Ovary (tissue), 9 donors: ENCODE results near the gene DCAF15. TPM values are rescaled to one million over a fixed set of nuclear protein-coding genes. Genes with fewer than 3 reads are reported as not detected.
A peak's percentile ranks its signal among the peaks of the same experiment; 100 is the strongest.

Experiments used
- DNase-seq, 5 donors: peaks; one replicate each; pipeline ENCODE4 v3.0.0-alpha.2; 2019 to 2020
- H3K27ac ChIP-seq, 2 donors: fragments of 200-600 bp; one replicate each; pipeline versions ENCODE4 v1.5.1 to v1.8.0; 2019 to 2022
- H3K27me3 ChIP-seq: fragments of 200-600 bp; one replicate; pipeline ENCODE4 v1.8.0; 2022
- H3K36me3 ChIP-seq: fragments of 200-600 bp; sonication (generic); one replicate; pipeline ENCODE4 v1.5.1; 2019
- H3K4me1 ChIP-seq: one replicate; pipeline ENCODE4 v1.8.1; 2013; ENCODE audit warnings: mild to moderate bottlenecking, moderate library complexity; ENCODE audit not compliant: insufficient read depth
- H3K4me3 ChIP-seq: fragments of 200-600 bp; sonication (generic); one replicate; pipeline ENCODE4 v1.5.1; 2017
- H3K9me3 ChIP-seq, 2 donors: fragments of 200-600 bp in 1 of 2; sonication (generic) in 1 of 2; one replicate each; pipeline versions ENCODE4 v1.5.1 to v1.8.1; 2013 to 2019; ENCODE audit warnings: mild to moderate bottlenecking in 1 of 2, moderate library complexity in 1 of 2
- EP300 ChIP-seq: sonication (generic); formaldehyde crosslinking; IDR thresholded peaks from one replicate; pipeline ENCODE4 v1.6.1; 2017; ENCODE audit warnings: antibody characterized with exemption
- POLR2A ChIP-seq: fragments of 450-650 bp; IDR thresholded peaks from one replicate; pipeline ENCODE4 v1.6.1; 2017; ENCODE audit warnings: antibody characterized with exemption, mild to moderate bottlenecking, moderate library complexity
- WGBS, 3 donors: extraction: QIAGEN DNeasy Blood & Tissue Kit in 1 of 3; methylation state at CpG; one replicate each; pipeline versions ENCODE4 v1.1.5 to v1.1.7; 2013 to 2017; 5-methylcytosine and 5-hydroxymethylcytosine counted together
- intact Hi-C, 4 donors: fragments of 100-400 bp; cut with DNase I; formaldehyde crosslinking; loops; one replicate each; pipeline versions ENCODE4 v1.11.0 to v1.15.1; 2022 to 2023
- polyA plus RNA-seq, 2 donors: library from polyadenylated mRNA; stranded (reverse); fragments of 200-250 nt in 1 of 2; fragments of 350-450 nt in 1 of 2; fragmentation: Illumina TruSeq in 1 of 2; extraction: RNeasy Lipid Tissue Mini Kit (QIAGEN cat#74804) in 1 of 2; gene quantifications; one replicate each; pipeline ENCODE4 v1.2.3, GENCODE V29; 2013 to 2014
- total RNA-seq, 7 donors: library from RNA; depleted of rRNA in 2 of 7; stranded (reverse); fragments of >200 nt in 2 of 7; fragmentation: NEBNext Ultra II Directional in 3 of 7; extraction: Animal tissue kit (Norgen Biotek cat#: 25700) in 3 of 7; gene quantifications; one replicate each; pipeline versions ENCODE4 v1.1.0 to v1.2.4, GENCODE V29; 2016 to 2023
- TF ChIP-seq, protein P1 (sequence below), 3 donors: fragments of 450-650 bp in 2 of 3; fragments of 200-600 bp in 1 of 3; IDR thresholded peaks; one replicate each; pipeline versions ENCODE4 v1.5.1 to v1.8.0; 2016 to 2022; ENCODE audit warnings: antibody characterized with exemption in 3 of 3, mild to moderate bottlenecking in 1 of 3
- donor health status: DM: no; HTN: no; CAD: no; lungs with moderate emphysema.
- donor health status: DM: no; HTN: no; CAD: no.
- donor health status: Bipolar disorder and iron deficiency.
- donor health status: DM: yes; HTN: yes; CAD: no.
- donor health status: DM: no; HTN: no; CAD: no.
- donor health status: DM: yes; HTN: yes; CAD: no.

Gene DCAF15
- total and polyA plus RNA-seq, 9 donors = 5.0 to 29.1 (median 23.4) TPM

DNA sequence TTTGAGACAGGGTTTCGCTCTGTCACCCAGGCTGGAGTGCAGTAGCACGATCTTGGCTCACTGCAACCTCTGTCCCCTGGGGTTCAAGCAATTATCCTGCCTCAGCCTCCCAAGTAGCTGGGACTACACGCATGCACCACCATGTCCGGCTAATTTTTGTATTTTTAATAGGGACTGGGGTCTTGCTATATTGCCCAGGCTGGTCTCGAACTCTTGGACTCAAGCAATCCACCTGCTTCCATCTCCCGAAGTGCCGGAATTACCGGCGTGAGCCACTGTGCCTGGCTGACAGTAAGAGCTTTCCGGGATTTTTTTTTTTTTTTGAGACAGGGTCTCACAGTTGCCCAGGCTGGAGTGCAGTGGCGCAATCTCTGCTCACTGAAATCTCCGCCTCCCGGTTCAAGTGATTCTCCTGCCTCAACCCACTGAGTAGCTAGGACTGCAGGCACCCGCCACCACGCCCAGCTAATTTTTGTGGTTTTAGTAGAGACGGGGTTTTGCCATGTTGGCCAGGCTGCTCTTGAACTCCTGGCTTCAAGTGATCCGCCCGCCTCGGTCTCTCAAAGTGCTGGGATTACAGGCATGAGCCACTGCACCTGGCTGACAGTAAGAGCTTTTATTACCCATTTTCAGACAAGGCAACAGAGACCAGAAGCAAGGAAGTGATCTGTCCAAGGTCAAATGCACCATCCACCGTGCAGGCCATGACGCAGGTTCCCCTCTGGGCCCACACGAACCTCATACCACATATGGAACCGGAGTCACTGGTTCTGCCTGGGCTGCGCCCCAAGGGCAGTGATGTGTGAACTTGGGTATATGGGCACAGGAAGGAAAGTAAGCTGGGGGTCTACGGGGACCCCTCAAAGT, 32.8 kb downstream of the DCAF15 start:
- no peaks in the 10 kb centered on the region for H3K36me3 ChIP-seq
- H3K4me3 ChIP-seq = no peak overlapping the region
- no peak for TF ChIP-seq EP300
- no peak for TF ChIP-seq POLR2A
- intact Hi-C loops = no loop called here
- 89 to 91% (median 90%) methylated on average over 25 of the region's 25 CpGs for WGBS, 3 donors
- no peak overlapping the region for H3K27ac ChIP-seq
- DNase-seq = no peak
- H3K9me3 ChIP-seq = no peaks in the 10 kb centered on the region
- H3K27me3 ChIP-seq = no peaks in the 10 kb centered on the region
- no peaks in the 10 kb centered on the region for H3K4me1 ChIP-seq

- Histone ChIP-seq H3K4me1 (no peaks in the 10 kb centered on the region), H3K27me3 (no peaks in the 10 kb centered on the region), H3K9me3 (no peaks in the 10 kb centered on the region), H3K4me3 (no peak overlapping the region), H3K36me3 (no peaks in the 10 kb centered on the region), H3K27ac (no peak overlapping the region)
- TF ChIP-seq EP300 (no peak), POLR2A (no peak)
- TF ChIP-seq, protein P1, sequence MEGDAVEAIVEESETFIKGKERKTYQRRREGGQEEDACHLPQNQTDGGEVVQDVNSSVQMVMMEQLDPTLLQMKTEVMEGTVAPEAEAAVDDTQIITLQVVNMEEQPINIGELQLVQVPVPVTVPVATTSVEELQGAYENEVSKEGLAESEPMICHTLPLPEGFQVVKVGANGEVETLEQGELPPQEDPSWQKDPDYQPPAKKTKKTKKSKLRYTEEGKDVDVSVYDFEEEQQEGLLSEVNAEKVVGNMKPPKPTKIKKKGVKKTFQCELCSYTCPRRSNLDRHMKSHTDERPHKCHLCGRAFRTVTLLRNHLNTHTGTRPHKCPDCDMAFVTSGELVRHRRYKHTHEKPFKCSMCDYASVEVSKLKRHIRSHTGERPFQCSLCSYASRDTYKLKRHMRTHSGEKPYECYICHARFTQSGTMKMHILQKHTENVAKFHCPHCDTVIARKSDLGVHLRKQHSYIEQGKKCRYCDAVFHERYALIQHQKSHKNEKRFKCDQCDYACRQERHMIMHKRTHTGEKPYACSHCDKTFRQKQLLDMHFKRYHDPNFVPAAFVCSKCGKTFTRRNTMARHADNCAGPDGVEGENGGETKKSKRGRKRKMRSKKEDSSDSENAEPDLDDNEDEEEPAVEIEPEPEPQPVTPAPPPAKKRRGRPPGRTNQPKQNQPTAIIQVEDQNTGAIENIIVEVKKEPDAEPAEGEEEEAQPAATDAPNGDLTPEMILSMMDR (IDR thresholded peaks at IDR 0.05) = no peak
- WGBS, 3 donors = 81 to 91% (median 84%) methylated on average over 9 to 10 of the region's 10 CpGs
- intact Hi-C loops = no loop called here
- no peak for DNase-seq
Observed at GRCh38 chr19:13985771-13986347, 33.5 kb downstream of the DCAF15 start.

DNA sequence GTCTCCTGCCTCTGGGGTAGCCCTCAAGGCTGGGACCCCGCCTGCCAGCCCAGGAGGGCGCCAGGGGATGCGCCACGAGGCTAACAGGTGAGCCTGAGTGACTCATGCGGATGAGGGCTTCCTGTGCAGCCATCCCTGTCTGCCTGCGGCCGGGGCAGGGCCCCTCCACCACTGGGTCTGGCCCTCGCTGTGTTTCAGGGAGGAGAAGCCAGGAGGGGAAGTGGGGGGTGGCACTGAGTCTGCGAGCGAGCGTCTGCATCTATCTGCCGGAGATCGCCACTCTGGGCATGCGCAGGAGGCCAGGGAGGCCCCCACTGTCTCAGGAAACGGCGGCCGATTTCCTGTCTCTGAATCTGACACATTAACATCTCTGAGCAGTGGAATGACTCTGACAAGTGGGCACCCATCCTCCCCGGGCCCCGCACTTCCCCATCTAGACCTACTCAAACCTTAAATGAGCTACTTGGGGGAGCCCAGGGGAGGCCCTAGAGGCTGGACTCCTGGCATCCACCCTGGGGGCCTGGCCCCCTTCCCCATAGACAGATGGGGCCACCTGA, 34.1 kb downstream of the DCAF15 start:
- Histone ChIP-seq H3K4me1 (no peaks in the 10 kb centered on the region), H3K4me3 (no peak overlapping the region), H3K9me3 (no peaks in the 10 kb centered on the region), H3K36me3 (no peaks in the 10 kb centered on the region), H3K27ac (no peak overlapping the region), H3K27me3 (no peaks in the 10 kb centered on the region)
- TF ChIP-seq, protein P1 (IDR thresholded peaks at IDR 0.05) = no peak
- TF ChIP-seq POLR2A (no peak), EP300 (no peak)
- DNase-seq = peak in 4 of 5 donors; percentile 34 to 64 (median 53)
- intact Hi-C loops = no loop called here
- 58 to 74% (median 62%) methylated on average over 19 of the region's 19 CpGs for WGBS, 3 donors

DNA sequence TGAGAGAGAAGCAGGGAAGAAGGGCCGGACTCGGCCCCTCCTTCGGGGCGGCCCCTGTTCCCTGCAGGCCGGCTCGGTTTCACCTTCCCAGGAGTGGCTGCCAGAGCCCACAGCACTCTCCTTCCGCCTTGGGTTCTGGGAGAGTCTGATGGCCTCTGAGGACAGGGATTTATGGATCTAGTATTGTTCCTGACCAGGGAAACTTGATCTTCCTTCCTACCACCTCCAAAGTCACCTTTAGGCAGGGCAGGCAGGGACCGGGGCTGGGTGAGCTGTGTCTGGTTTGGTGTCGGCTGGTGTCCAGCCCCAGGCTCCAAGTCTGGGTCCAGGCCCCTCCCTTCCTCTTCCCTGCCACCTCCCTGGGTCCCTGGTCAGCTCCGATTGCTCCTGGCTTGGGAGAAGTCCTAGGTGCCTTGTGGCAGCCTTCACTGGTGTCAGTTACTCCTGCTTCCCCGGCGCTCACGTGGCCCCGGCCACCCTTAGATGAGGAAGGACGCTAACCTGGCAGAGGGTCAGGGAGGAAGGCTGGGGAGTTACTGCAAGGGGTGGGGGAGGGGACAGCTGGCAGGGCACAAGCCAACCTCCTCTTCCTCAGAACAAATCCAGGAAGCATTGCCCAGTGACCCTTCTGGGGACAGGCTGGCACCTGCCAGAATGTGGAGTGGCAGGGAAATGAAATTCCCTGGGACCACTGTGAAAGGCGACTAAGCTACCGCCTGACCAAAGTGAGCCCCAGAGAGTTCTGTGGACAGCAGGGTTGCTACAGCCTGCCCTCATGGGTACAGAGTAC, 35.0 kb downstream of the DCAF15 start:
- Histone ChIP-seq H3K27ac (no peak overlapping the region), H3K27me3 (no peaks in the 10 kb centered on the region), H3K4me3 (no peak overlapping the region), H3K9me3 (no peaks in the 10 kb centered on the region), H3K36me3 (no peaks in the 10 kb centered on the region), H3K4me1 (no peaks in the 10 kb centered on the region)
- 79 to 81% (median 80%) methylated on average over 17 of the region's 17 CpGs for WGBS, 3 donors
- no peak for TF ChIP-seq POLR2A
- TF ChIP-seq EP300 = no peak
- TF ChIP-seq, protein P1 (IDR thresholded peaks at IDR 0.05) = no peak
- no peak for DNase-seq
- intact Hi-C loops = no loop called here
